ENCODE measurements around the gene CLRN3. TPM values are rescaled to one million over a fixed set of nuclear protein-coding genes. Genes with fewer than 3 reads are reported as not detected.
A peak's percentile ranks its signal among the peaks of the same experiment; 100 is the strongest.

CLRN3 gene
- total RNA-seq, 1 donor from 2014 or later, result 0.31 TPM

DNA sequence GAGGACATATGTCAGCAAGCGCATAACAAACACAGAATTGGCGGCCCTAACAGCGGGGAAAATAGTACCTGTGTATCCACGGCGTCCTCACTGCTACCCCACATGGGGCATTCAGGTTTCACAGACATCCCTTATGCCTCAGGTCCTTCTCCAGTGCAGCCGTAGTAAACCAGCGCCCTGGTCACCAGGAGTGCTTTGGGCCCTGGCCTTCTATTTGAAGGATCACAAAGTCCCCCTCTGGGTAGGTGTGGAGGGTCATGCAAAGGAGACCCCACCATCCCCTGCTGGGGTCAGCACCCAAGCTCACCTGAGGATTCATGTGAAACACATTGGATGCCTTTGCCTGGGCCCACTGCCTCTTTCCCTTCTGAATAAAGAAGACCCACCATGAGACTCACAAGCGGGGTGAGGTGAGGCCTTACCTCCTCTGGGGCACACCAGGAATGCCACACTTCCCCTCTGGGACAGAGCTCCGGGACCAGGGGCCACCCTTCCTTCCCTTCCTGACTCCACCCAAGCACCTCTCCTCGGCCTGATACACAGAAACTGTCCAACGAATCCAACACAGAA, 18.8 kb downstream of the CLRN3 start:
- Mint-ChIP-seq H3K27ac (ENCODE audit: unreplicated experiment) (no peak overlapping the region), H3K36me3 (ENCODE audit: low read depth, unreplicated experiment) (peaks cover 2% of the 10 kb centered on the region), H3K27me3 (ENCODE audit: unreplicated experiment) (no peaks in the 10 kb centered on the region), H3K4me3 (ENCODE audit: unreplicated experiment) (no peak overlapping the region), H3K4me1 (ENCODE audit: unreplicated experiment) (peaks cover 39% of the 10 kb centered on the region), H3K9me3 (ENCODE audit: unreplicated experiment) (no peaks in the 10 kb centered on the region)
- no peak for DNase-seq (ENCODE audit: low spot score)
- TF ChIP-seq, protein P1, sequence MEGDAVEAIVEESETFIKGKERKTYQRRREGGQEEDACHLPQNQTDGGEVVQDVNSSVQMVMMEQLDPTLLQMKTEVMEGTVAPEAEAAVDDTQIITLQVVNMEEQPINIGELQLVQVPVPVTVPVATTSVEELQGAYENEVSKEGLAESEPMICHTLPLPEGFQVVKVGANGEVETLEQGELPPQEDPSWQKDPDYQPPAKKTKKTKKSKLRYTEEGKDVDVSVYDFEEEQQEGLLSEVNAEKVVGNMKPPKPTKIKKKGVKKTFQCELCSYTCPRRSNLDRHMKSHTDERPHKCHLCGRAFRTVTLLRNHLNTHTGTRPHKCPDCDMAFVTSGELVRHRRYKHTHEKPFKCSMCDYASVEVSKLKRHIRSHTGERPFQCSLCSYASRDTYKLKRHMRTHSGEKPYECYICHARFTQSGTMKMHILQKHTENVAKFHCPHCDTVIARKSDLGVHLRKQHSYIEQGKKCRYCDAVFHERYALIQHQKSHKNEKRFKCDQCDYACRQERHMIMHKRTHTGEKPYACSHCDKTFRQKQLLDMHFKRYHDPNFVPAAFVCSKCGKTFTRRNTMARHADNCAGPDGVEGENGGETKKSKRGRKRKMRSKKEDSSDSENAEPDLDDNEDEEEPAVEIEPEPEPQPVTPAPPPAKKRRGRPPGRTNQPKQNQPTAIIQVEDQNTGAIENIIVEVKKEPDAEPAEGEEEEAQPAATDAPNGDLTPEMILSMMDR (IDR thresholded peaks at IDR 0.05; ENCODE audit: unreplicated experiment), result no peak

DNA sequence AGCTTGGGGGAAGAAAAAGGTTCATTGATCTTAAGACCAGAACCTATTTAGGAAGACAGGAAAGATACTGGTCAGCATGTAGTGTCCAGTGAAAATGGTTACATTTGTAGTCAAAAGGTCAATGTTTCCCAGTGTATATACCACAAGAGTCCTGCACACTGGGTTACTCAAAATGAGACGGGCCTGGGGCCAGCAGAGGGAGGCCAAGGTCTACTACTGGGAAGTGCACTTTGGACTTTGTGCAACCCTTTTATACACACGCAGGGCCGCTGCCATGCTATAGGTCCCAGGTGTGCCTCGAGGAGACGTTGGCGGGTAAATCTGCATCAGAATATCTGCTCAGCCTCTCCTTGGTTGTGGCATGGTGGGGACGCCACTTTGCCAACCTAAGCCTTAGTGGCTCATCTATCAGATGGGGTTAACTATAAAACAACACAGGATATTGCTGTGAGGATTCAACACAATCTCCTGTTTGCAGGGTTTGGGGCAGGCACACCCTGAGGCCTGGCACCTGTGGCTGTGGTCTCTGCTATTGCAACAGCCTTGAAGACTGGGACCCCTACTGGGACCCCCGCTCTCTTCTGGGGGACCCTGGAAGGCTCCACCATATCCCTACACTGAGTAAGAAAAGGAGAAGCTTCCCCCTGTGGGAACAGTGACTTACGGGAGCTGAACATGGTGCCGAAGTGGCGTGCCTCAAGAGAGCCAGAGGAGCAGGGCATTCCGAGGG, 19.7 kb downstream of the CLRN3 start:
- peaks cover 31% of the 10 kb centered on the region for H3K4me1 Mint-ChIP-seq (ENCODE audit: unreplicated experiment)
- H3K9me3 Mint-ChIP-seq (ENCODE audit: unreplicated experiment), result no peaks in the 10 kb centered on the region
- peaks cover 2% of the 10 kb centered on the region for H3K36me3 Mint-ChIP-seq (ENCODE audit: low read depth, unreplicated experiment)
- TF ChIP-seq, protein P1 (IDR thresholded peaks at IDR 0.05; ENCODE audit: unreplicated experiment), result no peak
- H3K4me3 Mint-ChIP-seq (ENCODE audit: unreplicated experiment), result no peak overlapping the region
- H3K27me3 Mint-ChIP-seq (ENCODE audit: unreplicated experiment), result no peaks in the 10 kb centered on the region
- peak; percentile 38 for DNase-seq (ENCODE audit: low spot score)
- peak overlapping the region; percentile 86 for H3K27ac Mint-ChIP-seq (ENCODE audit: unreplicated experiment)

DNA sequence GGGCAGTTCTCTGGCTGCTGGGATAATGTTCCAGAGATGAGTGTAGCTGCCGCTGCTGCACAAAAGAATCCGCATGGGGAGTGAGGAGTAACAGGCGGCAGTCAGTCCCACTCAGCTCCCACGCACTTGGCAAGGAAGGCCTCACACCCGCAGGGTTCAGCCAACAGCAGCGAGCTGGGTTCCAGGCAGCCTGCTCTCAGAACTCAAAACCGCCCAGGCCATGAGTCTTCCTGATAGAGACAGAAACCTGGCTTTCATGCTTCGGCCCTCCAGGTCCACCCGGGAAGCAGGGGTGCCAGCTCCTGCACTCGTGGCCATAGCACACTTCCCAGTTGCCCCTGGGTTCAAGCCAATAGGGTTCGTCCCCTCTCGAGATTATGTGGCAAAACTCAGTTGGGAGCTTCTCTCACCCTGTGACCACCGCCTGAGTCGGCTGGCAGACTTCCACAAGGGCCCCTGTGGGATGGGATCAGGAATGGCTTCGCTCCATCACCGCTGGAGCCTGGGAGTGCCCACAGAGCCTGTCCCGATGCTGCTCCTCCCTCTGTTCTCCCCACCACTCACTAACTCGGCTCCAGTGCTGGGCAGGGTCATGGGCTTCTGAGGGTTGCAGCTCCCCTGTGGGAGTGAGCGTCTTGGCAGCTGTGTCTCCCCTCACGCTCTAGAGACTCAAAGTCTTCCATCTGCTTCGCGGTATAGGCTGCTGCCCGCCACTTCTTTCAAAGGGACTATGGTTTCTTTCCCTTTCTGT, 20.6 kb downstream of the CLRN3 start:
- Mint-ChIP-seq H3K27ac (ENCODE audit: unreplicated experiment) (no peak overlapping the region), H3K4me3 (ENCODE audit: unreplicated experiment) (no peak overlapping the region), H3K27me3 (ENCODE audit: unreplicated experiment) (no peaks in the 10 kb centered on the region), H3K36me3 (ENCODE audit: low read depth, unreplicated experiment) (peaks cover 2% of the 10 kb centered on the region), H3K9me3 (ENCODE audit: unreplicated experiment) (no peaks in the 10 kb centered on the region), H3K4me1 (ENCODE audit: unreplicated experiment) (peaks cover 31% of the 10 kb centered on the region)
- TF ChIP-seq, protein P1 (IDR thresholded peaks at IDR 0.05; ENCODE audit: unreplicated experiment), result no peak
- no peak for DNase-seq (ENCODE audit: low spot score)

DNA sequence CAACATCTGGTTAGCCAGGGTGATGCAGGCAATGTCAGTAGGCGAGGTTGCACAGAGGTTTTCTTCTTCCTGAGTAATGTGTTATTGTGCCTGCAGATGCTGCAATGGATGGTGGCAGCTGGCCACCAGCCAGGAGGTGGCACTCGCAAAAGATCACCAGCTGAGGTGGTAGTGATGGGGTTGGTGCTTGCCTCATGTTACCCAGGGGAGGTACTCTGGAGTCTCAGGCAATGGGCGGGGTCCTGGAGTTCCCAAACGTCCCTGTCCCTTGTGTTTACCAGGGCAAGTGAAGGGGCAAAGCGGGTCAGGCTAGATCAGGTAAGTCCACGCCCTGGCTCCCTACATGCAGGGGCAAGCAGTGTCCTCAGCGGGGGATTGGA, 21.1 kb downstream of the CLRN3 start:
- no peaks in the 10 kb centered on the region for H3K27me3 Mint-ChIP-seq (ENCODE audit: unreplicated experiment)
- H3K4me3 Mint-ChIP-seq (ENCODE audit: unreplicated experiment), result no peak overlapping the region
- peaks cover 29% of the 10 kb centered on the region for H3K4me1 Mint-ChIP-seq (ENCODE audit: unreplicated experiment)
- peaks cover 2% of the 10 kb centered on the region for H3K36me3 Mint-ChIP-seq (ENCODE audit: low read depth, unreplicated experiment)
- no peaks in the 10 kb centered on the region for H3K9me3 Mint-ChIP-seq (ENCODE audit: unreplicated experiment)
- TF ChIP-seq, protein P1 (IDR thresholded peaks at IDR 0.05; ENCODE audit: unreplicated experiment), result no peak
- DNase-seq (ENCODE audit: low spot score), result no peak
- peak overlapping the region; percentile 25 for H3K27ac Mint-ChIP-seq (ENCODE audit: unreplicated experiment)

All from endothelial cell (in vitro differentiated cells).